Mesothelial cell of epicardium (in vitro differentiated cells): ENCODE results near the gene AMT. TPM values are rescaled to one million over a fixed set of nuclear protein-coding genes. Genes with fewer than 3 reads are reported as not detected.

ENCODE experiments used
- DNase-seq, 2 experiments: peaks; one replicate each; pipeline ENCODE4 v3.0.0; 2021; ENCODE audit warnings: low spot score in 2 of 2; ENCODE audit not compliant: unreplicated experiment in 2 of 2
- H3K27ac Mint-ChIP-seq: 2 replicates; pipeline ENCODE4 v1.8.0; 2021; ENCODE audit warnings: mixed read lengths
- H3K27me3 Mint-ChIP-seq: 2 replicates; pipeline ENCODE4 v1.8.0; 2021; ENCODE audit warnings: low read depth, mixed read lengths
- H3K36me3 Mint-ChIP-seq: 2 replicates; pipeline ENCODE4 v1.8.0; 2021; ENCODE audit warnings: mixed read lengths
- H3K4me1 Mint-ChIP-seq: 2 replicates; pipeline ENCODE4 v1.8.0; 2021; ENCODE audit warnings: mixed read lengths
- H3K4me3 Mint-ChIP-seq: 2 replicates; pipeline ENCODE4 v1.8.0; 2021; ENCODE audit warnings: mild to moderate bottlenecking, moderate library complexity, mixed read lengths
- H3K9me3 Mint-ChIP-seq: 2 replicates; pipeline ENCODE4 v1.8.0; 2021; ENCODE audit warnings: mixed read lengths
- CTCF ChIP-seq: fragments of 200-600 bp; sonication (generic); IDR thresholded peaks from one replicate; pipeline ENCODE4 v1.5.0; 2021; ENCODE audit warnings: antibody characterized with exemption; ENCODE audit not compliant: unreplicated experiment
- total RNA-seq: library from RNA; stranded (reverse); gene quantifications from 3 replicates; pipeline ENCODE4 v1.2.1, GENCODE V29; 2021

The AMT gene
- total RNA-seq, 1 donor from 2014 or later: 33.4 TPM

GRCh38 chr3:49456466-49456865 lies 34.2 kb upstream of the AMT start:
- Mint-ChIP-seq H3K4me1 (peaks cover 30% of the 10 kb centered on the region), H3K27ac (no peak overlapping the region), H3K27me3 (no peaks in the 10 kb centered on the region), H3K4me3 (no peak overlapping the region), H3K36me3 (no peaks in the 10 kb centered on the region), H3K9me3 (no peaks in the 10 kb centered on the region)
- DNase-seq: no peak
- TF ChIP-seq CTCF: no peak

- H3K4me3 Mint-ChIP-seq: no peak overlapping the region
- H3K4me1 Mint-ChIP-seq: peaks cover 16% of the 10 kb centered on the region
- H3K9me3 Mint-ChIP-seq: no peaks in the 10 kb centered on the region
- no peak for DNase-seq
- no peak for TF ChIP-seq CTCF
- H3K36me3 Mint-ChIP-seq: no peaks in the 10 kb centered on the region
- peak overlapping the region; percentile 51 for H3K27ac Mint-ChIP-seq
- H3K27me3 Mint-ChIP-seq: no peaks in the 10 kb centered on the region
These were observed 32.8 kb upstream of the AMT start for GRCh38 chr3:49454898-49455681.

- TF ChIP-seq CTCF: no peak
- Mint-ChIP-seq H3K36me3 (no peaks in the 10 kb centered on the region), H3K27ac (peak overlapping the region; percentile 21), H3K4me1 (peaks cover 12% of the 10 kb centered on the region), H3K27me3 (no peaks in the 10 kb centered on the region), H3K4me3 (no peak overlapping the region), H3K9me3 (no peaks in the 10 kb centered on the region)
- DNase-seq: no peak
These were observed 32.2 kb upstream of the AMT start for GRCh38 chr3:49454458-49454857.

GRCh38 chr3:49453621-49454020 lies 31.3 kb upstream of the AMT start:
- Mint-ChIP-seq H3K27me3 (no peaks in the 10 kb centered on the region), H3K36me3 (no peaks in the 10 kb centered on the region), H3K9me3 (no peaks in the 10 kb centered on the region), H3K4me1 (peaks cover 7% of the 10 kb centered on the region), H3K4me3 (no peak overlapping the region), H3K27ac (no peak overlapping the region)
- no peak for TF ChIP-seq CTCF
- no peak for DNase-seq

GRCh38 chr3:49445391-49445790 lies 23.1 kb upstream of the AMT start:
- Mint-ChIP-seq H3K27ac (no peak overlapping the region), H3K27me3 (no peaks in the 10 kb centered on the region), H3K4me3 (no peak overlapping the region), H3K9me3 (no peaks in the 10 kb centered on the region), H3K36me3 (no peaks in the 10 kb centered on the region), H3K4me1 (peaks cover 2% of the 10 kb centered on the region)
- TF ChIP-seq CTCF: no peak
- no peak for DNase-seq
